ENCODE measurements around the gene PRKCB. TPM values are rescaled to one million over a fixed set of nuclear protein-coding genes. Genes with fewer than 3 reads are reported as not detected.
"Not testable (repeated sequence)": the region's sequence is repeated elsewhere in the genome, so short reads cannot be mapped to it uniquely, and the experiment has no call there.

The PRKCB gene
- total RNA-seq, 4 donors from 2014 or later, result 10.7 to 23.9 (median 18.2) TPM

GRCh38 chr16:24013864-24014645, 178.3 kb downstream of the PRKCB start:
- Histone ChIP-seq H3K9me3 (no peaks in the 10 kb centered on the region), H3K36me3 (no peaks in the 10 kb centered on the region), H3K4me3 (no peak overlapping the region), H3K27me3 (peaks cover 5% of the 10 kb centered on the region), H3K4me1 (no peaks in the 10 kb centered on the region), H3K27ac (no peak overlapping the region)
- no peak for TF ChIP-seq POLR2AphosphoS5 (IDR thresholded peaks at IDR 0.05)
- TF ChIP-seq CTCF (IDR thresholded peaks at IDR 0.05), result no peak
- TF ChIP-seq POLR2A (IDR thresholded peaks at IDR 0.05), result no peak
- TF ChIP-seq EP300 (IDR thresholded peaks at IDR 0.05), result no peak
- ATAC-seq, result no peak
- 39 to 43% methylated on average over 4 to 5 of the region's 9 CpGs for WGBS, 2 donors (ENCODE audit: low coverage in 1 of 2)

GRCh38 chr16:24014955-24015354, 179.2 kb downstream of the PRKCB start:
- not testable (repeated sequence) for H3K27me3 ChIP-seq, ATAC-seq, H3K27ac ChIP-seq, H3K36me3 ChIP-seq, H3K4me1 ChIP-seq, H3K4me3 ChIP-seq, H3K9me3 ChIP-seq
- WGBS, 2 donors (ENCODE audit: low coverage in 1 of 2), result 81 to 83% methylated on average over 2 to 7 of the region's 7 CpGs

- 30 to 52% methylated on average over 3 to 4 of the region's 5 CpGs for WGBS, 2 donors (ENCODE audit: low coverage in 1 of 2)
- Histone ChIP-seq H3K36me3 (no peaks in the 10 kb centered on the region), H3K4me3 (no peak overlapping the region), H3K27ac (no peak overlapping the region), H3K4me1 (no peaks in the 10 kb centered on the region), H3K9me3 (no peaks in the 10 kb centered on the region), H3K27me3 (peaks cover 3% of the 10 kb centered on the region)
- ATAC-seq, result no peak
- TF ChIP-seq POLR2A (IDR thresholded peaks at IDR 0.05), result no peak
- TF ChIP-seq CTCF (IDR thresholded peaks at IDR 0.05), result no peak
- TF ChIP-seq EP300 (IDR thresholded peaks at IDR 0.05), result no peak
- no peak for TF ChIP-seq POLR2AphosphoS5 (IDR thresholded peaks at IDR 0.05)
Observed at GRCh38 chr16:24015923-24016322, 180.1 kb downstream of the PRKCB start.

- no peaks in the 10 kb centered on the region for H3K4me1 ChIP-seq
- no peak for ATAC-seq
- no peak for TF ChIP-seq EP300 (IDR thresholded peaks at IDR 0.05)
- no peak for TF ChIP-seq POLR2AphosphoS5 (IDR thresholded peaks at IDR 0.05)
- TF ChIP-seq POLR2A (IDR thresholded peaks at IDR 0.05), result no peak
- no peak overlapping the region for H3K27ac ChIP-seq
- no peaks in the 10 kb centered on the region for H3K27me3 ChIP-seq
- 57 to 78% methylated on average over 6 to 7 of the region's 7 CpGs for WGBS, 2 donors (ENCODE audit: low coverage in 1 of 2)
- H3K9me3 ChIP-seq, result no peaks in the 10 kb centered on the region
- no peak overlapping the region for H3K4me3 ChIP-seq
- H3K36me3 ChIP-seq, result no peaks in the 10 kb centered on the region
Observed at GRCh38 chr16:24018485-24018884, 182.7 kb downstream of the PRKCB start.

GRCh38 chr16:24022797-24023196, 187.0 kb downstream of the PRKCB start:
- H3K27ac ChIP-seq, result no peak overlapping the region
- WGBS, 2 donors (ENCODE audit: low coverage in 1 of 2), result 76% methylated on average over 2 to 3 of the region's 3 CpGs
- no peak overlapping the region for H3K4me3 ChIP-seq
- H3K9me3 ChIP-seq, result no peaks in the 10 kb centered on the region
- H3K4me1 ChIP-seq, result no peaks in the 10 kb centered on the region
- no peak for ATAC-seq
- peaks cover 15% of the 10 kb centered on the region for H3K27me3 ChIP-seq
- TF ChIP-seq POLR2AphosphoS5 (IDR thresholded peaks at IDR 0.05), result no peak
- TF ChIP-seq EP300 (IDR thresholded peaks at IDR 0.05), result no peak
- TF ChIP-seq CTCF (IDR thresholded peaks at IDR 0.05), result no peak
- TF ChIP-seq POLR2A (IDR thresholded peaks at IDR 0.05), result no peak
- H3K36me3 ChIP-seq, result no peaks in the 10 kb centered on the region

- Histone ChIP-seq H3K9me3 (no peaks in the 10 kb centered on the region), H3K27ac (no peak overlapping the region), H3K4me3 (no peak overlapping the region), H3K4me1 (no peaks in the 10 kb centered on the region), H3K27me3 (peaks cover 15% of the 10 kb centered on the region), H3K36me3 (no peaks in the 10 kb centered on the region)
- 67 to 75% methylated on average over 1 to 5 of the region's 6 CpGs for WGBS, 2 donors (ENCODE audit: low coverage in 1 of 2)
- TF ChIP-seq CTCF (IDR thresholded peaks at IDR 0.05), result no peak
- no peak for TF ChIP-seq EP300 (IDR thresholded peaks at IDR 0.05)
- no peak for TF ChIP-seq POLR2AphosphoS5 (IDR thresholded peaks at IDR 0.05)
- TF ChIP-seq POLR2A (IDR thresholded peaks at IDR 0.05), result no peak
- no peak for ATAC-seq
Observed at GRCh38 chr16:24023621-24024020, 187.8 kb downstream of the PRKCB start.

All from gastroesophageal sphincter (tissue), 4 donors.